ENCODE measurements around the gene JARID2.

GRCh38 chr6:15356179-15356578, 110.3 kb downstream of the JARID2 start:
- TF ChIP-seq FOXP2 (optimal IDR thresholded peaks at IDR 0.05; ENCODE audit: control extremely low read depth, extremely low read length, insufficient read depth) (no peak), POLR2AphosphoS5 (IDR thresholded peaks at IDR 0.05; ENCODE audit: borderline replicate concordance, low read depth, low read length) (no peak), EZH2 (IDR thresholded peaks at IDR 0.05) (no peak)
